ENCODE results near the gene RNASE1. TPM values are rescaled to one million over a fixed set of nuclear protein-coding genes. Genes with fewer than 3 reads are reported as not detected.

The RNASE1 gene
- polyA plus RNA-seq, 1 donor from 2014 or later = not detected

- no peaks in the 10 kb centered on the region for H3K36me3 ChIP-seq (ENCODE audit: insufficient read depth, low read length)
- H3K27me3 ChIP-seq (ENCODE audit: insufficient read depth, low read depth, low read length) = no peaks in the 10 kb centered on the region
- H3K27ac ChIP-seq (ENCODE audit: low read length) = no peak overlapping the region
- H3K4me2 ChIP-seq (ENCODE audit: low read length) = no peak overlapping the region
- no peak overlapping the region for H2AFZ ChIP-seq (ENCODE audit: low read depth, low read length)
- no peaks in the 10 kb centered on the region for H3K79me2 ChIP-seq (replicated peaks; ENCODE audit: insufficient read depth, low read length)
- H3K4me3 ChIP-seq (ENCODE audit: low read length) = no peak overlapping the region
- no peaks in the 10 kb centered on the region for H3K9me3 ChIP-seq (ENCODE audit: low read length)
- H3F3A ChIP-seq (ENCODE audit: insufficient read depth, low read length, poor library complexity, severe bottlenecking) = no peaks in the 10 kb centered on the region
- TF ChIP-seq TAF1 (IDR thresholded peaks at IDR 0.05; ENCODE audit: low read depth) = no peak
- no peaks in the 10 kb centered on the region for H3K9me2 ChIP-seq (ENCODE audit: insufficient read depth, low read length)
- no peak overlapping the region for H3K9ac ChIP-seq (ENCODE audit: low read length)
- H4K20me1 ChIP-seq (ENCODE audit: insufficient read depth) = no peaks in the 10 kb centered on the region
Measured at GRCh38 chr14:20808162-20808483, 5.5 kb upstream of the RNASE1 start.

GRCh38 chr14:20807304-20808161 is 4.9 kb upstream of the RNASE1 start:
- no peaks in the 10 kb centered on the region for H4K20me1 ChIP-seq (ENCODE audit: insufficient read depth)
- TF ChIP-seq RAD21 (conservative IDR thresholded peaks at IDR 0.05) = no peak
- TF ChIP-seq TAF1 (IDR thresholded peaks at IDR 0.05; ENCODE audit: low read depth) = no peak
- no peak for TF ChIP-seq CTCF (IDR thresholded peaks at IDR 0.05; ENCODE audit: poor library complexity, severe bottlenecking)
- TF ChIP-seq POLR2AphosphoS5 (IDR thresholded peaks at IDR 0.05) = no peak
- TF ChIP-seq EP300 (conservative IDR thresholded peaks at IDR 0.05; ENCODE audit: poor library complexity, severe bottlenecking) = no peak
- TF ChIP-seq REST (IDR thresholded peaks at IDR 0.05; ENCODE audit: borderline replicate concordance) = no peak
- no peak for TF ChIP-seq SMC3 (conservative IDR thresholded peaks at IDR 0.05; ENCODE audit: poor library complexity)
- TF ChIP-seq MXI1 (conservative IDR thresholded peaks at IDR 0.05; ENCODE audit: poor library complexity, severe bottlenecking) = no peak
- TF ChIP-seq EZH2 (IDR thresholded peaks at IDR 0.05; ENCODE audit: borderline replicate concordance, insufficient read depth, low read length, poor library complexity, severe bottlenecking) = no peak
- no peaks in the 10 kb centered on the region for H3K27me3 ChIP-seq (ENCODE audit: insufficient read depth, low read depth, low read length)
- H3K27ac ChIP-seq (ENCODE audit: low read length) = no peak overlapping the region
- H2AFZ ChIP-seq (ENCODE audit: low read depth, low read length) = no peak overlapping the region
- no peaks in the 10 kb centered on the region for H3K79me2 ChIP-seq (replicated peaks; ENCODE audit: insufficient read depth, low read length)
- no peaks in the 10 kb centered on the region for H3K9me3 ChIP-seq (ENCODE audit: low read length)
- no peak overlapping the region for H3K9ac ChIP-seq (ENCODE audit: low read length)
- no peaks in the 10 kb centered on the region for H3K36me3 ChIP-seq (ENCODE audit: insufficient read depth, low read length)
- no peaks in the 10 kb centered on the region for H3K9me2 ChIP-seq (ENCODE audit: insufficient read depth, low read length)
- H3K4me2 ChIP-seq (ENCODE audit: low read length) = no peak overlapping the region
- no peaks in the 10 kb centered on the region for H3F3A ChIP-seq (ENCODE audit: insufficient read depth, low read length, poor library complexity, severe bottlenecking)
- H3K4me3 ChIP-seq (ENCODE audit: low read length) = no peak overlapping the region

All from neural cell (in vitro differentiated cells).